ENCODE results near the gene PPRC1. TPM values are rescaled to one million over a fixed set of nuclear protein-coding genes. Genes with fewer than 3 reads are reported as not detected.
A peak's percentile ranks its signal among the peaks of the same experiment; 100 is the strongest.

PPRC1 gene
- total RNA-seq, 1 donor from 2014 or later, result 13.1 TPM

GRCh38 chr10:102117391-102118159 is 15.3 kb upstream of the PPRC1 start:
- intact Hi-C loops (cut with micrococcal nuclease), result no loop called here
- peak; percentile 93 for DNase-seq
- peak; percentile 30 for ATAC-seq

- peak; percentile 52 for DNase-seq
- intact Hi-C loops (cut with micrococcal nuclease), result no loop called here
- no peak for ATAC-seq
These were observed 14.0 kb upstream of the PPRC1 start for GRCh38 chr10:102118867-102119266.

- intact Hi-C loops (cut with micrococcal nuclease), result no loop called here
- peak; percentile 18 for ATAC-seq
- peak; percentile 70 for DNase-seq
These were observed 13.3 kb upstream of the PPRC1 start for GRCh38 chr10:102119417-102120141.

- ATAC-seq (peak; percentile 72), DNase-seq (peak; percentile 91)
- intact Hi-C loops (cut with micrococcal nuclease), result no loop called here
These were observed 12.5 kb upstream of the PPRC1 start, which contains the start of gene LDB1 for GRCh38 chr10:102120142-102120990. Gene LDB1 (minus strand): TSS chr10:102120368. CDS start chr10:102120110, 258 bp downstream.

- peak; percentile 29 for ATAC-seq
- DNase-seq, result peak; percentile 58
- intact Hi-C loops (cut with micrococcal nuclease), result no loop called here
These were observed 11.7 kb upstream of the PPRC1 start for GRCh38 chr10:102120991-102121738.

- DNase-seq (no peak), ATAC-seq (peak; percentile 19)
- intact Hi-C loops (cut with micrococcal nuclease), result no loop called here
These were observed 11.0 kb upstream of the PPRC1 start for GRCh38 chr10:102121739-102122372.

- intact Hi-C loops (cut with micrococcal nuclease), result no loop called here
- ATAC-seq, result no peak
- DNase-seq, result no peak
These were observed 10.4 kb upstream of the PPRC1 start for GRCh38 chr10:102122450-102122849.

GRCh38 chr10:102123223-102123622 is 9.6 kb upstream of the PPRC1 start:
- ATAC-seq (no peak), DNase-seq (no peak)
- intact Hi-C loops (cut with micrococcal nuclease), result no loop called here

GRCh38 chr10:102131286-102132170 is 1.3 kb upstream of the PPRC1 start:
- intact Hi-C loops (cut with micrococcal nuclease), result no loop called here

GRCh38 chr10:102132193-102132562 is 662 bp upstream of the PPRC1 start:
- intact Hi-C loops (cut with micrococcal nuclease), result no loop called here
- DNase-seq (no peak), ATAC-seq (no peak)

More at GRCh38 chr10:102131286-102132170, 1.3 kb upstream of the PPRC1 start:
- DNase-seq (no peak), ATAC-seq (no peak)

- DNase-seq (peak; percentile 82), ATAC-seq (peak; percentile 53)
- intact Hi-C loops (cut with micrococcal nuclease), result no loop called here
These were observed 744 bp downstream of the PPRC1 start for GRCh38 chr10:102133373-102134195.

- intact Hi-C loops (cut with micrococcal nuclease), result no loop called here
- DNase-seq, result no peak
- ATAC-seq, result no peak
These were observed 1.6 kb downstream of the PPRC1 start for GRCh38 chr10:102134416-102134815.

- DNase-seq (no peak), ATAC-seq (no peak)
- intact Hi-C loops (cut with micrococcal nuclease), result no loop called here
These were observed 3.2 kb downstream of the PPRC1 start for GRCh38 chr10:102135956-102136526.

- DNase-seq, result no peak
- ATAC-seq, result no peak
- intact Hi-C loops (cut with micrococcal nuclease), result no loop called here
These were observed 6.7 kb downstream of the PPRC1 start for GRCh38 chr10:102139281-102140110.

- no peak for DNase-seq
- ATAC-seq, result no peak
- intact Hi-C loops (cut with micrococcal nuclease), result no loop called here
These were observed 7.4 kb downstream of the PPRC1 start for GRCh38 chr10:102140218-102140617.
